Peyer's patch (tissue), 4 donors: ENCODE data around the gene SCN5A.

Experiments used
- CTCF ChIP-seq, 6 experiments: fragments of 450-650 bp in 4 of 6; fragments of 200-600 bp in 2 of 6; sonication (generic) in 1 of 6; IDR thresholded peaks; one replicate each; pipeline ENCODE4 v1.5.1; 2017 to 2019; ENCODE audit warnings: antibody characterized with exemption in 6 of 6, mild to moderate bottlenecking in 3 of 6, moderate library complexity in 1 of 6
- POLR2A ChIP-seq, 2 donors: fragments of 450-650 bp; IDR thresholded peaks; one replicate each; pipeline ENCODE4 v1.5.1; 2017; ENCODE audit warnings: antibody characterized with exemption in 2 of 2, mild to moderate bottlenecking in 2 of 2, moderate library complexity in 2 of 2

GRCh38 chr3:38614651-38615352, 34.7 kb downstream of the SCN5A start:
- no peak for TF ChIP-seq CTCF (IDR thresholded peaks at IDR 0.05)
- TF ChIP-seq POLR2A (IDR thresholded peaks at IDR 0.05): no peak
